SK-N-SH (cell line): ENCODE data around the gene CYLD. TPM values are rescaled to one million over a fixed set of nuclear protein-coding genes. Genes with fewer than 3 reads are reported as not detected.

Experiments
- CTCF ChIA-PET: fragments of 300-600, 350-600 bp; formaldehyde crosslinking; extraction: SDS; loops from one replicate; lab custom pipeline; 2021; lab: Yijun Ruan, JAX
- POLR2A ChIA-PET: fragments of 350-600 bp; sonication (Branson Sonifier 250); formaldehyde crosslinking; extraction: SDS; loops from one replicate; lab custom pipeline; 2020; ENCODE audit warnings: antibody characterized with exemption, inconsistent platforms; lab: Yijun Ruan, JAX
- DNase-seq: peaks from one replicate; pipeline ENCODE4 v3.0.0; 2012
- H2AFZ ChIP-seq: fragments of 200-600 bp; sonication (generic); 2 replicates; pipeline ENCODE4 v1.8.1; 2016; ENCODE audit warnings: antibody characterized with exemption, mild to moderate bottlenecking, low read depth
- H3F3A ChIP-seq: fragments of 200-600 bp; sonication (generic); replicated peaks from 2 replicates; pipeline ENCODE3; 2016; ENCODE audit warnings: antibody characterized with exemption, mild to moderate bottlenecking; ENCODE audit not compliant: insufficient read depth
- H3K27ac ChIP-seq, 2 experiments: fragments of 200-500 bp in 1 of 2; fragments of 200-600 bp in 1 of 2; sonication (Bioruptor generic) in 1 of 2; sonication (generic), shearing (Covaris generic) in 1 of 2; 2 replicates each; pipeline versions ENCODE4 v1.5.1 to v1.6.1; 2014 to 2016; ENCODE audit warnings: low read depth in 2 of 2, inconsistent platforms in 1 of 2, low read length in 1 of 2, mild to moderate bottlenecking in 1 of 2, mixed read lengths in 1 of 2
- H3K27me3 ChIP-seq: fragments of 200-600 bp; sonication (generic), shearing (Covaris generic); 2 replicates; pipeline ENCODE4 v1.6.1; 2016; ENCODE audit warnings: mixed run types; ENCODE audit not compliant: insufficient read depth
- H3K36me3 ChIP-seq, 2 experiments: fragments of 200-500 bp in 1 of 2; fragments of 200-600 bp in 1 of 2; sonication (Bioruptor generic) in 1 of 2; sonication (generic) in 1 of 2; replicated peaks in 1 of 2; 2 replicates each; pipeline versions ENCODE3 to v1.5.1; 2014 to 2016; ENCODE audit warnings: low read length in 1 of 2, mild to moderate bottlenecking in 1 of 2; ENCODE audit not compliant: insufficient read depth in 2 of 2, control insufficient read depth in 1 of 2
- H3K4me1 ChIP-seq, 2 experiments: fragments of 200-500 bp in 1 of 2; fragments of 200-600 bp in 1 of 2; sonication (Bioruptor generic) in 1 of 2; sonication (generic), shearing (Covaris generic) in 1 of 2; 2 replicates each; pipeline versions ENCODE4 v1.5.1 to v1.6.1; 2014 to 2016; ENCODE audit warnings: low read depth in 1 of 2, low read length in 1 of 2, mixed run types in 1 of 2; ENCODE audit not compliant: insufficient read depth in 2 of 2, control insufficient read depth in 1 of 2
- H3K4me2 ChIP-seq: fragments of 200-600 bp; sonication (generic), shearing (Covaris generic); 2 replicates; pipeline ENCODE4 v1.6.1; 2017; ENCODE audit warnings: mixed run types
- H3K4me3 ChIP-seq, 2 experiments: fragments of 200-500 bp in 1 of 2; fragments of 200-600 bp in 1 of 2; sonication (Bioruptor generic) in 1 of 2; sonication (generic), shearing (Covaris generic) in 1 of 2; 2 replicates each; pipeline versions ENCODE4 v1.5.1 to v1.8.1; 2014 to 2016; ENCODE audit warnings: low read depth in 2 of 2, inconsistent platforms in 1 of 2, low read length in 1 of 2, mild to moderate bottlenecking in 1 of 2, mixed read lengths in 1 of 2, moderate library complexity in 1 of 2
- H3K79me2 ChIP-seq: fragments of 200-600 bp; sonication (generic); 2 replicates; pipeline ENCODE4 v1.8.1; 2017; ENCODE audit warnings: mild to moderate bottlenecking; ENCODE audit not compliant: insufficient read depth
- H3K9ac ChIP-seq: fragments of 200-600 bp; sonication (generic); 2 replicates; pipeline ENCODE4 v1.6.1; 2017; ENCODE audit warnings: mixed run types
- H3K9me2 ChIP-seq: fragments of 200-600 bp; sonication (generic); 2 replicates; pipeline ENCODE4 v1.6.1; 2017; ENCODE audit warnings: mixed run types
- H3K9me3 ChIP-seq: fragments of 200-600 bp; sonication (generic); 2 replicates; pipeline ENCODE4 v1.6.1; 2017; ENCODE audit warnings: mixed run types, mild to moderate bottlenecking, moderate library complexity
- H4K20me1 ChIP-seq: fragments of 200-600 bp; sonication (generic); 2 replicates; pipeline ENCODE4 v1.6.1; 2017; ENCODE audit warnings: mild to moderate bottlenecking, mixed run types; ENCODE audit not compliant: insufficient read depth
- CHD2 ChIP-seq: fragments of 150-350 bp; IDR thresholded peaks from 2 replicates; pipeline ENCODE4 v1.6.1; 2018; ENCODE audit warnings: low read length; ENCODE audit not compliant: partially characterized antibody
- EZH2phosphoT487 ChIP-seq: fragments of 200-600 bp; sonication (generic); IDR thresholded peaks from 2 replicates; pipeline ENCODE4 v1.6.1; 2017; ENCODE audit warnings: low read depth, mixed run types, mild to moderate bottlenecking, antibody characterized with exemption, moderate library complexity, borderline replicate concordance
- FOXM1 ChIP-seq: IDR thresholded peaks from 2 replicates; pipeline ENCODE4 v1.4.0; 2012; ENCODE audit warnings: low read depth, mild to moderate bottlenecking
- GABPA ChIP-seq: IDR thresholded peaks from 2 replicates; pipeline ENCODE4 v1.4.0; 2012; ENCODE audit warnings: low read depth, mild to moderate bottlenecking
- MEF2A ChIP-seq: IDR thresholded peaks from 2 replicates; pipeline ENCODE4 v1.4.0; 2012; ENCODE audit warnings: low read depth, borderline replicate concordance
- RCOR1 ChIP-seq: fragments of 150-350 bp; IDR thresholded peaks from 2 replicates; pipeline ENCODE4 v1.6.1; 2017; ENCODE audit warnings: antibody characterized with exemption, low read length
- RFX5 ChIP-seq: IDR thresholded peaks from 2 replicates; pipeline ENCODE4 v1.6.1; 2012; ENCODE audit warnings: mild to moderate bottlenecking, improper control_type of control experiment, low read length
- SIN3A ChIP-seq: IDR thresholded peaks from 2 replicates; pipeline ENCODE4 v1.6.1; 2012; ENCODE audit warnings: low read depth, mild to moderate bottlenecking, low read length, moderate library complexity, borderline replicate concordance
- SMC3 ChIP-seq: IDR thresholded peaks from 2 replicates; pipeline ENCODE4 v1.6.1; 2012; ENCODE audit warnings: low read depth, low read length, improper control_type of control experiment
- TCF12 ChIP-seq: IDR thresholded peaks from 2 replicates; pipeline ENCODE4 v1.4.0; 2012
- YY1 ChIP-seq: IDR thresholded peaks from 2 replicates; pipeline ENCODE4 v1.4.0; 2012; ENCODE audit warnings: low read depth, mild to moderate bottlenecking
- WGBS: methylation state at CpG from one replicate; pipeline ENCODE4 v1.1.6; 2017; ENCODE audit warnings: low lambda C conversion rate; 5-methylcytosine and 5-hydroxymethylcytosine counted together
- polyA plus RNA-seq, 3 experiments: library from polyadenylated mRNA; depleted of rRNA; stranded (reverse); fragments of >200 nt; gene quantifications; 2 replicates each; pipeline ENCODE4 v1.2.3, GENCODE V29; 2012
- TF ChIP-seq, protein P1 (sequence below): IDR thresholded peaks from 2 replicates; pipeline ENCODE4 v1.4.0; 2012; ENCODE audit warnings: low read depth, borderline replicate concordance
- TF ChIP-seq, protein P2 (sequence below): IDR thresholded peaks from 2 replicates; pipeline ENCODE4; 2012
- TF ChIP-seq, protein P3 (sequence below): IDR thresholded peaks from 2 replicates; pipeline ENCODE4 v1.6.1; 2012; ENCODE audit warnings: mild to moderate bottlenecking, low read depth, low read length, moderate library complexity

Gene CYLD
- polyA plus RNA-seq, 1 of the 3 experiments (the other 2 are of a cell fraction), result 6.5 TPM

DNA sequence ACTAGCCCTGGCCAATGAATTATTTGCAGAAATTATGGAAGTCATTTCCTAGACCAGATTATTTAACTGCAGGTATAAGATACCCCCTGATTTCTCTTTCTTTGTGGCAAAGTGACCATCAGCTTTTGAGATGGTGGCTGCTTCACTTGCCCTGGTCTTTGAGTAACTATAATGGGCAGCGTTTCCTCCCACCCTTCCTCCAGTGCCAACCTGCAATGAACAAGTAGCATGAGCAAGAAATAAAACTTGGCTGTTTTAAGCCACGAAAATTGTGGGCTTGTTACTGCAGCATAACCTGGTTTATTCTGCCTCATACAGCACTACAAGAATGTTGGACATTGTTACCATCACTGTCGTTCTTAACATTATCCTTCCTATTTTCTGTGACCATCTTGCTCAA lies 105.3 kb downstream of the CYLD start:
- H3K9me2 ChIP-seq, result 0 out of 2 replicates have a peak, but pooled peaks cover 3% of the 10 kb centered on the region

DNA sequence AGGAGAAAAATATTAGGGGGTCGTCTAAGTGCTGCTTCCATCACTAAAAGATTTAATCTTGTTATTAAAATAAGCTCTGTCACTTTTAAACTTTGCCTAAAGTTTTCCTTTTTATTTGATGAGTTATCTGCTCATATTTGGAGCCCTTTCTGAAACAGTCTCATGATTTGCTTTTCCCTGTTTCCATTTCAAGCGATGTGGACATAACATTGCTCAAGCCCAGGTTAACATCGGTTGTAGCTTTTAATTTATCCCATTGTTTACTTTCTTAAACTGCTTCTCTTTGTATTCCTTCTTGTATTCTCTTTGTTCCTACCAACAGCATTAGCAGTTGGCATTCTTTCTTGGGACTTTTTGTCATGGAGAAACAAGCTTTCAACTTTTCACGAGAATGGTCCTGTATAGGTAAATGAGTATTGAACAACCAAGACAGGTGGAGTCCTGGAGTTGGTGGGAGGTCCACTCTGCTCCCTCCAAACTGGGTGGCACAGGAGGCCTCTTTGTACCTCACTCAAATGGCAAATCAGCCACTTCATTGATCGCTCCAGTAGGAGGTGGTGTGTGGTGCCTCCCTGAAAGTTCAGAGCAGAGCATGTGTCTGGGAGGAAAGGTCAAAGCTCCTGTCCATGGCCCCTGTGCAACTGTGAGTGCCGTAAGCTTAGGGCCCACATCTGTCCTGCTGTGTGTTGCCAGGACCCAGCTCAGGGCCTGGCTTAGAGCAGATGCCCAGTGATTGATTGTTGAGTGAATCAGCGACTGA lies 107.0 kb downstream of the CYLD start:
- DNase-seq, result no peak
- ChIA-PET POLR2A (no interaction called here), CTCF (interaction anchor here (2.0 kb wide), 1 partner anchor 43 kb away, joined by 4 read pairs; no protein-coding TSS in a partner anchor)
- Histone ChIP-seq H3K79me2 (no peaks in the 10 kb centered on the region), H3K27me3 (no peaks in the 10 kb centered on the region), H3K9me2 (0 out of 2 replicates have a peak, but pooled peaks cover 3% of the 10 kb centered on the region), H3K4me2 (no peak overlapping the region), H3K4me3 (no peak overlapping the region), H4K20me1 (no peaks in the 10 kb centered on the region), H3K4me1 (no peaks in the 10 kb centered on the region), H2AFZ (no peak overlapping the region), H3K27ac (no peak overlapping the region), H3K9me3 (no peaks in the 10 kb centered on the region), H3F3A (no peaks in the 10 kb centered on the region), H3K36me3 (no peaks in the 10 kb centered on the region), H3K9ac (no peak overlapping the region)
- TF ChIP-seq, protein P1, sequence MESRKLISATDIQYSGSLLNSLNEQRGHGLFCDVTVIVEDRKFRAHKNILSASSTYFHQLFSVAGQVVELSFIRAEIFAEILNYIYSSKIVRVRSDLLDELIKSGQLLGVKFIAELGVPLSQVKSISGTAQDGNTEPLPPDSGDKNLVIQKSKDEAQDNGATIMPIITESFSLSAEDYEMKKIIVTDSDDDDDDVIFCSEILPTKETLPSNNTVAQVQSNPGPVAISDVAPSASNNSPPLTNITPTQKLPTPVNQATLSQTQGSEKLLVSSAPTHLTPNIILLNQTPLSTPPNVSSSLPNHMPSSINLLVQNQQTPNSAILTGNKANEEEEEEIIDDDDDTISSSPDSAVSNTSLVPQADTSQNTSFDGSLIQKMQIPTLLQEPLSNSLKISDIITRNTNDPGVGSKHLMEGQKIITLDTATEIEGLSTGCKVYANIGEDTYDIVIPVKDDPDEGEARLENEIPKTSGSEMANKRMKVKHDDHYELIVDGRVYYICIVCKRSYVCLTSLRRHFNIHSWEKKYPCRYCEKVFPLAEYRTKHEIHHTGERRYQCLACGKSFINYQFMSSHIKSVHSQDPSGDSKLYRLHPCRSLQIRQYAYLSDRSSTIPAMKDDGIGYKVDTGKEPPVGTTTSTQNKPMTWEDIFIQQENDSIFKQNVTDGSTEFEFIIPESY, result no peak
- TF ChIP-seq, protein P2, sequence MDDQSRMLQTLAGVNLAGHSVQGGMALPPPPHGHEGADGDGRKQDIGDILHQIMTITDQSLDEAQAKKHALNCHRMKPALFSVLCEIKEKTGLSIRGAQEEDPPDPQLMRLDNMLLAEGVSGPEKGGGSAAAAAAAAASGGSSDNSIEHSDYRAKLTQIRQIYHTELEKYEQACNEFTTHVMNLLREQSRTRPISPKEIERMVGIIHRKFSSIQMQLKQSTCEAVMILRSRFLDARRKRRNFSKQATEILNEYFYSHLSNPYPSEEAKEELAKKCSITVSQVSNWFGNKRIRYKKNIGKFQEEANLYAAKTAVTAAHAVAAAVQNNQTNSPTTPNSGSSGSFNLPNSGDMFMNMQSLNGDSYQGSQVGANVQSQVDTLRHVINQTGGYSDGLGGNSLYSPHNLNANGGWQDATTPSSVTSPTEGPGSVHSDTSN, result no peak
- no peak for TF ChIP-seq MEF2A
- TF ChIP-seq GABPA, result no peak
- TF ChIP-seq SMC3, result no peak
- 37% methylated on average over 7 of the region's 7 CpGs for WGBS

More for the DNA sequence above, 105.3 kb downstream of the CYLD start:
- no peak overlapping the region for H3K4me2 ChIP-seq
- no peaks in the 10 kb centered on the region for H3K79me2 ChIP-seq
- no peaks in the 10 kb centered on the region for H3K4me1 ChIP-seq
- H3F3A ChIP-seq, result no peaks in the 10 kb centered on the region
- H3K27me3 ChIP-seq, result no peaks in the 10 kb centered on the region
- no peak overlapping the region for H3K9ac ChIP-seq
- H4K20me1 ChIP-seq, result no peaks in the 10 kb centered on the region
- no peak overlapping the region for H3K4me3 ChIP-seq
- no peak for DNase-seq
- TF ChIP-seq, protein P3, sequence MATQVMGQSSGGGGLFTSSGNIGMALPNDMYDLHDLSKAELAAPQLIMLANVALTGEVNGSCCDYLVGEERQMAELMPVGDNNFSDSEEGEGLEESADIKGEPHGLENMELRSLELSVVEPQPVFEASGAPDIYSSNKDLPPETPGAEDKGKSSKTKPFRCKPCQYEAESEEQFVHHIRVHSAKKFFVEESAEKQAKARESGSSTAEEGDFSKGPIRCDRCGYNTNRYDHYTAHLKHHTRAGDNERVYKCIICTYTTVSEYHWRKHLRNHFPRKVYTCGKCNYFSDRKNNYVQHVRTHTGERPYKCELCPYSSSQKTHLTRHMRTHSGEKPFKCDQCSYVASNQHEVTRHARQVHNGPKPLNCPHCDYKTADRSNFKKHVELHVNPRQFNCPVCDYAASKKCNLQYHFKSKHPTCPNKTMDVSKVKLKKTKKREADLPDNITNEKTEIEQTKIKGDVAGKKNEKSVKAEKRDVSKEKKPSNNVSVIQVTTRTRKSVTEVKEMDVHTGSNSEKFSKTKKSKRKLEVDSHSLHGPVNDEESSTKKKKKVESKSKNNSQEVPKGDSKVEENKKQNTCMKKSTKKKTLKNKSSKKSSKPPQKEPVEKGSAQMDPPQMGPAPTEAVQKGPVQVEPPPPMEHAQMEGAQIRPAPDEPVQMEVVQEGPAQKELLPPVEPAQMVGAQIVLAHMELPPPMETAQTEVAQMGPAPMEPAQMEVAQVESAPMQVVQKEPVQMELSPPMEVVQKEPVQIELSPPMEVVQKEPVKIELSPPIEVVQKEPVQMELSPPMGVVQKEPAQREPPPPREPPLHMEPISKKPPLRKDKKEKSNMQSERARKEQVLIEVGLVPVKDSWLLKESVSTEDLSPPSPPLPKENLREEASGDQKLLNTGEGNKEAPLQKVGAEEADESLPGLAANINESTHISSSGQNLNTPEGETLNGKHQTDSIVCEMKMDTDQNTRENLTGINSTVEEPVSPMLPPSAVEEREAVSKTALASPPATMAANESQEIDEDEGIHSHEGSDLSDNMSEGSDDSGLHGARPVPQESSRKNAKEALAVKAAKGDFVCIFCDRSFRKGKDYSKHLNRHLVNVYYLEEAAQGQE, result no peak
- TF ChIP-seq FOXM1 (no peak), EZH2phosphoT487 (no peak), SIN3A (no peak), TCF12 (no peak), YY1 (no peak), CHD2 (no peak), RFX5 (no peak), GABPA (no peak), MEF2A (no peak), RCOR1 (no peak)
- no peaks in the 10 kb centered on the region for H3K9me3 ChIP-seq
- no peaks in the 10 kb centered on the region for H3K36me3 ChIP-seq
- WGBS, result 17% methylated on average over 3 of the region's 3 CpGs
- H3K27ac ChIP-seq, result no peak overlapping the region
- CTCF ChIA-PET, result interaction anchor here (1.4 kb wide), 1 partner anchor 41 kb away, joined by 3 read pairs; no protein-coding TSS in a partner anchor
- no peak overlapping the region for H2AFZ ChIP-seq
- POLR2A ChIA-PET, result interaction anchor here (0.6 kb wide), 1 partner anchor 368 kb away, joined by 3 read pairs; no protein-coding TSS in a partner anchor
